HUDEP-2 (cell line): ENCODE results near the gene SMOC1.

ENCODE experiments used
- DNase-seq, 76 experiments: peaks; one replicate each; lab custom pipeline; 2025; ENCODE audit not compliant: unreplicated experiment in 76 of 76; lab: John Stamatoyannopoulos, UW

The SMOC1 gene

GRCh38 chr14:69861025-69861569, 18.1 kb upstream of the SMOC1 start:
- no peak for DNase-seq

DNA sequence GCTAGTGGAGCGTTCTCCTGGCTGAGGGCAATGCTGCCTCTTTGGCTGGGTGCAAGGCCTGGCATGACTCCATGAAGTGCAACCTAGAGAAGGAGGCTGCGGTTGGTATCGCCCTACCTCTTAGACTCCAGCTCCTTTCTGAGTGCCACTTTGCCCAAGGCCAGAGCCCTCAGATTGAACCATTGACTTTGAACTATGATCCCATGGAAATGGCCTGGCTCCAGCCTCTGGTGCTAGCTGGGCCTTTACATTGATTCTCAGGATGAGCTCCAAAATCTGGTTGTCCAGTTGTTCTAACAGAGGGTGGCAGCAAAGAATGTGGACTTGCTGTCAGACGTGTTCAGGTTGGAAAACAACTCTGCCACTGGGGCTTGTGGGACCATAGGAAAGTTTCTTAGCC, 16.1 kb upstream of the SMOC1 start:
- DNase-seq: no peak

DNA sequence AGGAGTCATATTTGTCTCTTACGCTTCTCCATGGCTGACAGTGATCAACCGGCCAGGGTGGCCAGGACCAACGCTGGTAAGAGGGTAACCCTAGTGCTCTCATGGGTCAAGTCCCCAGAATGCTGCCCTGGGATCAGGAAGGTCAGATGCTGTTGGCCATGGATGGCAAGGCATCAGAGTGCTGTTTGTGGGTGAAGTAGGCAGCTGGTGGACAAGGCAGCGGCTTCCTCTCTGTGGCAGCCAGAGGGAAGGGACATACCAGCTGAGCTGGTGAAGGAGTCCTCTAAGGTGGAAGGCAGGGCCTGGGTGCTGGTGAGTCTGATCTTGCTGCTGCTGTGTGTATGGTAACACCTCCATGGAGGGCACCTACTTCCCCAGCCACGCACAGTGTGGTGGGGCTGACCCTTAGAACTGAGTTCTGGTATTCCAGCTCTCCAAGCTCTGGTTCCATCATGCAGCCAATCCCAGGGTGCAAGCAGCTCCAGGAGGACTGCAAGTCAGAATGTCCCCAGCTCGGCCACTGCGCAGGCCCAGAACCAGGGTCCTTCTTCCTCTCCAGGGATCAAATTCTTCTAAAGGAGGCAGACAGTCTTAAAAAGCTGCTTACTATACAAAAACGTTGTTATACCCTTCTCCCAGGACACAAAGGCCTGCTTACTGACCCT, 13.4 kb upstream of the SMOC1 start:
- no peak for DNase-seq

- DNase-seq: no peak
These were observed 10.8 kb upstream of the SMOC1 start for GRCh38 chr14:69868363-69868963.

DNA sequence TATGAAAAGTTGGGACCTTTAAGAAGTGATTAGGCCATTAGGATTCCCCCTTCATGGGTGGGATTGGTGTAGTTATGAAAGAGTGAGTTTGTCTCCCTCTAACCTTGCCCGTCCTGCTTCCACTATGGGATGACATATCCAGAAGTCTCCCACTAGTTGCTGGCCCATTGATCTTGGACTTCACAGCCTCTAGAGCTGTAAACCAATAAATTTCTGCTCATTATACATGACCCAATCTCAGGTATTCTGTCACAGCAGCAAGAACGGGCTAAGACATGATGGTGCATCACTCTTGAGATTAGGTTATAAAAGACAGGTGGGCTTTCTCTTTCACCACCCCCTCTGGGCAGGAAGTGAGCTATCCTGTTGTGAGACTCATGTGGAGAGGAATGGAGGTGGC, 8.6 kb upstream of the SMOC1 start:
- no peak for DNase-seq

GRCh38 chr14:69873877-69874780, 5.1 kb upstream of the SMOC1 start:
- DNase-seq: no peak

GRCh38 chr14:69876221-69876847, 2.9 kb upstream of the SMOC1 start:
- DNase-seq: no peak

- no peak for DNase-seq
These were observed 2.3 kb upstream of the SMOC1 start for GRCh38 chr14:69876848-69877306.

DNA sequence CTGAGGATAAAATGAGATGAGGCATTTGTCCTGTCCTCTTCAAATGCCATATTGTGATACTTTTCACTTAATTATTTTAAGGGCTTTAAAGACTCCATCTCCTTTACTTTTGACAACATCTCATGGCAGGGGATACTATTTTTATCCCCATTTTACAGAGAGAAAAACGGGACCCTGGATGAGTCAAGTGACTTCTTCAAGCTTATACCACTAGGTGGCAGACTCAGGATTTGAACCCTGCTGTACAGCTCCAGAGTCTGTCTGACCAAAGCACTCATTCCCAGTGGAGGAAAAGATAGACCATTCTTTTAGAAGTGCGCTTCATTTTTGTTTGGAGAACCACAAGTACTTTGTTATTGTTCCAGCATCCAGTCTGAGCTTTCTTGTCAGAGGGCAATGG, 1.7 kb upstream of the SMOC1 start:
- peak in 5 of 76 experiments; percentile 1 to 37 (median 10) for DNase-seq

DNA sequence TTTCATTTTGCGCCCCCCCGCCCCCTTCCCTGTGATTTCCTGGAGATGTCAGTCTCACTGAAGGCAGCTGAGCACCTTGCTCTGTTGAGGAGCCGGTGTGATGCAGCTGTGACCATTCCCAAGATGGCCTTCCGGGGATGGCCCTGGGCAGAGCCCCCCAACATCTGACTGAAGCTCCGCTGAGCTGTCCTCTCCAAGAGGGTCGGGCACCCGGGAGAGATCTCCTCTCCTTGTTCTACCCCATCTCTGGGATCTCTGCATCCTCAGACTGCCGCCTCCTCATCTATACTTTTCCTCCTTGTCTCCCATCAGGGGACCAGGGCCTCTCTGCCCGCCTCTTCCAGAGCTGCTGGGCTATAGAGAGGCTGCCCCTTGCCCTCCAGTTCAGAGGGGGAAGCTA, 965 bp upstream of the SMOC1 start:
- no peak for DNase-seq

- DNase-seq: no peak
These were observed 850 bp downstream of the SMOC1 start for GRCh38 chr14:69880044-69880487.

DNA sequence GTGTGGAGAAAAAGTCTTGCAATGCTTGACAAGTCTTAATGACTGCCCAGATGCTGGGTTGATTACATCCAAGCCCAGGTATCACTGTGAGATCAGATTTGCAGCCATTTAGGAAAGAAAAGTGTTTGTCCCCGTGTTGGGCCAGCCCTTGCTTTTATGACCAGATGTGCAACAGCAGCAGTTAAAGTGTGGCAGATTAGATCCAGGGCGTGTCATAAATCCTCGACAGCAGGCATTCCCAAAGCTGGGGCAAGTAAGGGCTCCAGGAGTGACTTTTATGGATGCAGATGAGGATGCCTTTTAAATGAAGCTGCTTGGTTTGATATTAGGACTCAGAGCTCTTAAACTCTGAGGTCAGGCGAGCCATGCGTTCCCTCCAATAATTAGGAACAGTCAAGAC, 1.7 kb downstream of the SMOC1 start:
- DNase-seq: no peak

- DNase-seq: no peak
These were observed 3.1 kb downstream of the SMOC1 start for GRCh38 chr14:69882116-69882864.

- no peak for DNase-seq
These were observed 3.7 kb downstream of the SMOC1 start for GRCh38 chr14:69882915-69883314.

- DNase-seq: no peak
These were observed 7.4 kb downstream of the SMOC1 start for GRCh38 chr14:69886453-69887242.

GRCh38 chr14:69887740-69888657, 8.8 kb downstream of the SMOC1 start:
- no peak for DNase-seq

DNA sequence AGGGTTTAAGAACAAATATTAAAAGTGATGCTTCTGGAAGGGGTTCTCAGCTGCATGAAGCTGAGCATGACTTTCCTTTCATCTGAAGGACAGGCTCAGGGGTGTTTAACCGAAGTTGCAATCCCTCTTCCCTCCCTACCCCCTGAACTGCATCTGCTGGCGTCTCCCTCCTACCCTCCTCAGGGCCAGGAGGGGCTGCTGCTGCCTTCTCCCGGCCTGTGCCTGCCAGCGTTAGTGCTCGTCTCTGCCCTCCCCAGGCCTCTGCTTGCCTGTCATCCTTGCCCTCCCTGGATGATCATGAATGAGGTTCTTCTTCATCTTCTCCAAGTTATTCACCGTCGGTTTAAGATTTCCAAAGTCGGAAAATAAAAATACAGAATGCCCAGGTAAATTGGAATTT, 12.2 kb downstream of the SMOC1 start:
- no peak for DNase-seq

DNA sequence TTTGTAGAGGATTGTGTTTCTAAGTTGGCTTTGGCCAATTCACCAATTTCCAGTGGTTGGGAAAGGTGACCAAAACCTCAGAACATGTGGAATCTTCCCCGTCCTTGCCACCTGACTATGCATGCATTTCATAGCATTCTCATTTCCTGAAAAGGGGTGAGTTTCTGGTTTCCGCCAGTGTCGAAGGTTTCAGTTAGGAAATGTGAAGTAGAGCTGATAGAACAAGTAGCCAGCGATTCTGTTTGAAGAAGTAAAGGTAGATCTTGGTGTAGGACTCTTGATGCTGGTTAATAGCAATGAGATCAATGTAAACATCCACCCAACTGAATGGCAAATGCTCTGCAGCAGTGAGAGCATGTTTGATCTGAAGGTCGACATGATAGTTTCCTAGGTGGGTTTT, 15.9 kb downstream of the SMOC1 start:
- DNase-seq: no peak
